HK-2 (cell line): ENCODE measurements around the gene USP26.
"Not testable (repeated sequence)": the region's sequence is repeated elsewhere in the genome, so short reads cannot be mapped to it uniquely, and the experiment has no call there.

ENCODE experiments used
- DNase-seq: peaks from one replicate; pipeline ENCODE4 v3.0.0-alpha.2; 2018; ENCODE audit not compliant: unreplicated experiment

The USP26 gene

GRCh38 chrX:133018229-133018628 lies 78.7 kb downstream of the USP26 start:
- DNase-seq, result no peak

GRCh38 chrX:133007458-133007857 lies 89.5 kb downstream of the USP26 start:
- DNase-seq, result no peak

- DNase-seq, result no peak
Observed at GRCh38 chrX:133005616-133006015, 91.3 kb downstream of the USP26 start.

GRCh38 chrX:133005042-133005441 lies 91.9 kb downstream of the USP26 start:
- peak; percentile 6 for DNase-seq

- no peak for DNase-seq
Observed at GRCh38 chrX:132999209-132999608, 97.7 kb downstream of the USP26 start.

- no peak for DNase-seq
Observed at GRCh38 chrX:132990835-132991234, 106.1 kb downstream of the USP26 start.

GRCh38 chrX:132986556-132986955 lies 110.4 kb downstream of the USP26 start:
- DNase-seq, result no peak

GRCh38 chrX:132984058-132984650 lies 112.8 kb downstream of the USP26 start:
- DNase-seq, result no peak

GRCh38 chrX:132983496-132983895 lies 113.4 kb downstream of the USP26 start:
- no peak for DNase-seq

GRCh38 chrX:132980035-132980434 lies 116.9 kb downstream of the USP26 start:
- not testable (repeated sequence) for DNase-seq
